ENCODE data around the gene BEST2. TPM values are rescaled to one million over a fixed set of nuclear protein-coding genes. Genes with fewer than 3 reads are reported as not detected.
A peak's percentile ranks its signal among the peaks of the same experiment; 100 is the strongest.

The BEST2 gene
- total and polyA plus RNA-seq, 11 donors = not detected

- ATAC-seq (peak; percentile 8 to 34 (median 20)), DNase-seq (peak; percentile 74 to 90 (median 81))
- H3K27me3 ChIP-seq = no peaks in the 10 kb centered on the region
- H3K9me3 ChIP-seq = no peaks in the 10 kb centered on the region
- H3K4me3 ChIP-seq = peak overlapping the region in 8 of 12 donors; percentile 54 to 83 (median 70)
- H3K27ac ChIP-seq = peak overlapping the region; percentile 78 to 99 (median 94)
- H3K4me1 ChIP-seq = peaks cover 6 to 65% (median 55%) of the 10 kb centered on the region in 12 donors
- TF ChIP-seq, protein P1, sequence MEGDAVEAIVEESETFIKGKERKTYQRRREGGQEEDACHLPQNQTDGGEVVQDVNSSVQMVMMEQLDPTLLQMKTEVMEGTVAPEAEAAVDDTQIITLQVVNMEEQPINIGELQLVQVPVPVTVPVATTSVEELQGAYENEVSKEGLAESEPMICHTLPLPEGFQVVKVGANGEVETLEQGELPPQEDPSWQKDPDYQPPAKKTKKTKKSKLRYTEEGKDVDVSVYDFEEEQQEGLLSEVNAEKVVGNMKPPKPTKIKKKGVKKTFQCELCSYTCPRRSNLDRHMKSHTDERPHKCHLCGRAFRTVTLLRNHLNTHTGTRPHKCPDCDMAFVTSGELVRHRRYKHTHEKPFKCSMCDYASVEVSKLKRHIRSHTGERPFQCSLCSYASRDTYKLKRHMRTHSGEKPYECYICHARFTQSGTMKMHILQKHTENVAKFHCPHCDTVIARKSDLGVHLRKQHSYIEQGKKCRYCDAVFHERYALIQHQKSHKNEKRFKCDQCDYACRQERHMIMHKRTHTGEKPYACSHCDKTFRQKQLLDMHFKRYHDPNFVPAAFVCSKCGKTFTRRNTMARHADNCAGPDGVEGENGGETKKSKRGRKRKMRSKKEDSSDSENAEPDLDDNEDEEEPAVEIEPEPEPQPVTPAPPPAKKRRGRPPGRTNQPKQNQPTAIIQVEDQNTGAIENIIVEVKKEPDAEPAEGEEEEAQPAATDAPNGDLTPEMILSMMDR (IDR thresholded peaks at IDR 0.05) = peak in 1 of 12 donors; percentile 20
- no peak for TF ChIP-seq POLR2A (IDR thresholded peaks at IDR 0.05)
- 59 to 69% (median 66%) methylated on average over 13 to 15 of the region's 15 CpGs for WGBS, 4 donors
- no peaks in the 10 kb centered on the region for H3K36me3 ChIP-seq
- intact Hi-C loops (cut with DNase I) = loop anchor here in 1 of 10 donors (2.0 kb wide), 1 partner anchor 13 kb away; no protein-coding TSS in a partner anchor
Observed at GRCh38 chr19:12779162-12779993, 27.8 kb downstream of the BEST2 start.

GRCh38 chr19:12782174-12782423 lies 30.5 kb downstream of the BEST2 start:
- H3K9me3 ChIP-seq = no peaks in the 10 kb centered on the region
- H3K27me3 ChIP-seq = no peaks in the 10 kb centered on the region
- TF ChIP-seq POLR2A (IDR thresholded peaks at IDR 0.05) = no peak
- TF ChIP-seq, protein P1 (IDR thresholded peaks at IDR 0.05) = no peak
- peaks cover 7 to 84% (median 60%) of the 10 kb centered on the region in 12 donors for H3K4me1 ChIP-seq
- DNase-seq = no peak
- WGBS, 4 donors = 0 to 2% (median 1%) methylated on average over 12 of the region's 12 CpGs
- peak overlapping the region; percentile 92 to 100 (median 99) for H3K27ac ChIP-seq
- H3K4me3 ChIP-seq = peak overlapping the region in 11 of 12 donors; percentile 27 to 67 (median 55)
- intact Hi-C loops (cut with DNase I) = loop anchor here in 1 of 10 donors (10.0 kb wide), 1 partner anchor 373 kb away; the partner anchor contains the start of genes IER2 and STX10
- no peaks in the 10 kb centered on the region for H3K36me3 ChIP-seq
- no peak for ATAC-seq

- Histone ChIP-seq H3K27me3 (no peaks in the 10 kb centered on the region), H3K36me3 (no peaks in the 10 kb centered on the region), H3K4me1 (peaks cover 7 to 84% (median 63%) of the 10 kb centered on the region in 12 donors), H3K4me3 (peak overlapping the region; percentile 5 to 67 (median 54)), H3K9me3 (no peaks in the 10 kb centered on the region), H3K27ac (peak overlapping the region; percentile 92 to 100 (median 99))
- DNase-seq = peak; percentile 94 to 97 (median 95)
- peak; percentile 6 to 75 (median 56) for ATAC-seq
- 2 to 3% (median 2%) methylated on average over 28 to 88 of the region's 88 CpGs for WGBS, 4 donors
- intact Hi-C loops (cut with DNase I) = loop anchor here in 1 of 10 donors (10.0 kb wide), 1 partner anchor 372 kb away; the partner anchor contains the start of genes IER2 and STX10
- TF ChIP-seq, protein P1 (IDR thresholded peaks at IDR 0.05) = peak in 4 of 12 donors; percentile 14 to 35 (median 18)
- TF ChIP-seq POLR2A (IDR thresholded peaks at IDR 0.05) = peak in 1 of 2 donors; percentile 75
Observed at GRCh38 chr19:12782424-12783290, 31.1 kb downstream of the BEST2 start.

Data from heart left ventricle (tissue), 16 donors.